ENCODE results near the gene DTX3.

Gene DTX3

GRCh38 chr12:57575771-57576612 lies 28.6 kb upstream of the DTX3 start:
- DNase-seq = no peak
- ChIA-PET CTCF (interaction anchor here (0.7 to 2.5 kb wide), 17 partner anchors 8 to 117 kb away, joined by 3 to 12 read pairs (median 4); no protein-coding TSS in a partner anchor), POLR2A (no interaction called here)
- 93% methylated on average over 12 of the region's 12 CpGs for WGBS (ENCODE audit: insufficient coverage)
- no peaks in the 10 kb centered on the region for H3K4me1 ChIP-seq (ENCODE audit: control extremely low read depth in 1 of 4, control insufficient read depth in 4 of 4, insufficient read depth in 4 of 4, low read length in 3 of 4)
- no peaks in the 10 kb centered on the region for H3K9me3 ChIP-seq (ENCODE audit: control extremely low read depth in 1 of 5, control insufficient read depth in 4 of 5, insufficient read depth in 2 of 5, low read depth in 1 of 5, low read length in 4 of 5)
- H3K27ac ChIP-seq (ENCODE audit: insufficient read depth in 1 of 2, low read depth in 1 of 2, low read length in 2 of 2, poor library complexity in 1 of 2, severe bottlenecking in 2 of 2) = no peak overlapping the region
- no peak overlapping the region for H3K4me3 ChIP-seq (ENCODE audit: control insufficient read depth in 1 of 7, extremely low read depth in 1 of 7, insufficient read depth in 4 of 7, low read depth in 2 of 7, low read length in 6 of 7)
- peaks cover 0 to 11% (median 0%) of the 10 kb centered on the region in 5 experiments for H3K27me3 ChIP-seq (replicated peaks in 2 of 5; ENCODE audit: control insufficient read depth in 4 of 5, insufficient read depth in 5 of 5, low read length in 4 of 5)
- H3K36me3 ChIP-seq (ENCODE audit: control insufficient read depth in 4 of 4, insufficient read depth in 4 of 4, low read length in 3 of 4) = peaks cover 0 to 24% (median 7%) of the 10 kb centered on the region in 4 experiments

- Histone ChIP-seq H3K27me3 (replicated peaks in 2 of 5; ENCODE audit: control insufficient read depth in 4 of 5, insufficient read depth in 5 of 5, low read length in 4 of 5) (peaks cover 0 to 11% (median 0%) of the 10 kb centered on the region in 5 experiments), H3K36me3 (ENCODE audit: control insufficient read depth in 4 of 4, insufficient read depth in 4 of 4, low read length in 3 of 4) (peaks cover 0 to 26% (median 7%) of the 10 kb centered on the region in 4 experiments), H3K27ac (ENCODE audit: insufficient read depth in 1 of 2, low read depth in 1 of 2, low read length in 2 of 2, poor library complexity in 1 of 2, severe bottlenecking in 2 of 2) (no peak overlapping the region), H3K4me1 (ENCODE audit: control extremely low read depth in 1 of 4, control insufficient read depth in 4 of 4, insufficient read depth in 4 of 4, low read length in 3 of 4) (no peaks in the 10 kb centered on the region), H3K4me3 (ENCODE audit: control insufficient read depth in 1 of 7, extremely low read depth in 1 of 7, insufficient read depth in 4 of 7, low read depth in 2 of 7, low read length in 6 of 7) (no peak overlapping the region), H3K9me3 (ENCODE audit: control extremely low read depth in 1 of 5, control insufficient read depth in 4 of 5, insufficient read depth in 2 of 5, low read depth in 1 of 5, low read length in 4 of 5) (no peaks in the 10 kb centered on the region)
- WGBS (ENCODE audit: insufficient coverage) = 98% methylated on average over 7 of the region's 9 CpGs
- CTCF ChIA-PET = interaction anchor here (1.1 to 2.5 kb wide), 6 partner anchors 9 to 118 kb away, joined by 4 to 12 read pairs (median 4); no protein-coding TSS in a partner anchor
- no peak for DNase-seq
- POLR2A ChIA-PET = interaction anchor here (0.6 kb wide), 1 partner anchor 172 kb away, joined by 3 read pairs; no protein-coding TSS in a partner anchor
Observed at GRCh38 chr12:57576613-57577160, 27.9 kb upstream of the DTX3 start.

GRCh38 chr12:57577981-57578758 lies 26.5 kb upstream of the DTX3 start:
- no peak for DNase-seq
- Histone ChIP-seq H3K9me3 (ENCODE audit: control extremely low read depth in 1 of 5, control insufficient read depth in 4 of 5, insufficient read depth in 2 of 5, low read depth in 1 of 5, low read length in 4 of 5) (no peaks in the 10 kb centered on the region), H3K27me3 (replicated peaks in 2 of 5; ENCODE audit: control insufficient read depth in 4 of 5, insufficient read depth in 5 of 5, low read length in 4 of 5) (peaks cover 0 to 13% (median 0%) of the 10 kb centered on the region in 5 experiments), H3K27ac (ENCODE audit: insufficient read depth in 1 of 2, low read depth in 1 of 2, low read length in 2 of 2, poor library complexity in 1 of 2, severe bottlenecking in 2 of 2) (no peak overlapping the region), H3K4me1 (ENCODE audit: control extremely low read depth in 1 of 4, control insufficient read depth in 4 of 4, insufficient read depth in 4 of 4, low read length in 3 of 4) (no peaks in the 10 kb centered on the region), H3K36me3 (ENCODE audit: control insufficient read depth in 4 of 4, insufficient read depth in 4 of 4, low read length in 3 of 4) (peaks cover 0 to 18% (median 7%) of the 10 kb centered on the region in 4 experiments), H3K4me3 (ENCODE audit: control insufficient read depth in 1 of 7, extremely low read depth in 1 of 7, insufficient read depth in 4 of 7, low read depth in 2 of 7, low read length in 6 of 7) (no peak overlapping the region)
- POLR2A ChIA-PET = interaction anchor here (0.6 kb wide), 1 partner anchor 25 kb away, joined by 6 read pairs; no protein-coding TSS in a partner anchor
- WGBS (ENCODE audit: insufficient coverage) = 95% methylated on average over 10 of the region's 12 CpGs
- CTCF ChIA-PET = interaction anchor here (1.0 kb wide), 1 partner anchor 43 kb away, joined by 3 read pairs; no protein-coding TSS in a partner anchor

GRCh38 chr12:57579011-57579410 lies 25.6 kb upstream of the DTX3 start:
- POLR2A ChIA-PET = no interaction called here
- CTCF ChIA-PET = interaction anchor here (1.0 to 7.7 kb wide), 2 partner anchors 13 to 44 kb away, joined by 4 to 121 read pairs; no protein-coding TSS in a partner anchor
- no peaks in the 10 kb centered on the region for H3K4me1 ChIP-seq (ENCODE audit: control extremely low read depth in 1 of 4, control insufficient read depth in 4 of 4, insufficient read depth in 4 of 4, low read length in 3 of 4)
- H3K27ac ChIP-seq (ENCODE audit: insufficient read depth in 1 of 2, low read depth in 1 of 2, low read length in 2 of 2, poor library complexity in 1 of 2, severe bottlenecking in 2 of 2) = no peak overlapping the region
- DNase-seq = no peak
- 89% methylated on average over 2 of the region's 2 CpGs for WGBS (ENCODE audit: insufficient coverage)
- H3K36me3 ChIP-seq (ENCODE audit: control insufficient read depth in 4 of 4, insufficient read depth in 4 of 4, low read length in 3 of 4) = peaks cover 0 to 18% (median 7%) of the 10 kb centered on the region in 4 experiments
- H3K4me3 ChIP-seq (ENCODE audit: control insufficient read depth in 1 of 7, extremely low read depth in 1 of 7, insufficient read depth in 4 of 7, low read depth in 2 of 7, low read length in 6 of 7) = no peak overlapping the region
- H3K9me3 ChIP-seq (ENCODE audit: control extremely low read depth in 1 of 5, control insufficient read depth in 4 of 5, insufficient read depth in 2 of 5, low read depth in 1 of 5, low read length in 4 of 5) = no peaks in the 10 kb centered on the region
- peaks cover 0 to 17% (median 0%) of the 10 kb centered on the region in 5 experiments for H3K27me3 ChIP-seq (replicated peaks in 2 of 5; ENCODE audit: control insufficient read depth in 4 of 5, insufficient read depth in 5 of 5, low read length in 4 of 5)

GRCh38 chr12:57579677-57580465 lies 24.8 kb upstream of the DTX3 start:
- Histone ChIP-seq H3K4me3 (ENCODE audit: control insufficient read depth in 1 of 7, extremely low read depth in 1 of 7, insufficient read depth in 4 of 7, low read depth in 2 of 7, low read length in 6 of 7) (no peak overlapping the region), H3K27me3 (replicated peaks in 2 of 5; ENCODE audit: control insufficient read depth in 4 of 5, insufficient read depth in 5 of 5, low read length in 4 of 5) (peaks cover 0 to 23% (median 0%) of the 10 kb centered on the region in 5 experiments), H3K36me3 (ENCODE audit: control insufficient read depth in 4 of 4, insufficient read depth in 4 of 4, low read length in 3 of 4) (peaks cover 0 to 18% (median 7%) of the 10 kb centered on the region in 4 experiments), H3K4me1 (ENCODE audit: control extremely low read depth in 1 of 4, control insufficient read depth in 4 of 4, insufficient read depth in 4 of 4, low read length in 3 of 4) (no peaks in the 10 kb centered on the region), H3K9me3 (ENCODE audit: control extremely low read depth in 1 of 5, control insufficient read depth in 4 of 5, insufficient read depth in 2 of 5, low read depth in 1 of 5, low read length in 4 of 5) (no peaks in the 10 kb centered on the region), H3K27ac (ENCODE audit: insufficient read depth in 1 of 2, low read depth in 1 of 2, low read length in 2 of 2, poor library complexity in 1 of 2, severe bottlenecking in 2 of 2) (no peak overlapping the region)
- ChIA-PET POLR2A (no interaction called here), CTCF (interaction anchor here (0.6 to 7.7 kb wide), 9 partner anchors 10 to 62 kb away, joined by 3 to 121 read pairs (median 4); no protein-coding TSS in a partner anchor)
- no peak for DNase-seq
- 98% methylated on average over 4 of the region's 8 CpGs for WGBS (ENCODE audit: insufficient coverage)

GRCh38 chr12:57580466-57580795 lies 24.2 kb upstream of the DTX3 start:
- WGBS (ENCODE audit: insufficient coverage) = 90% methylated on average over 2 of the region's 4 CpGs
- POLR2A ChIA-PET = no interaction called here
- CTCF ChIA-PET = interaction anchor here (0.9 to 7.7 kb wide), 12 partner anchors 10 to 146 kb away, joined by 3 to 121 read pairs (median 4); no protein-coding TSS in a partner anchor
- Histone ChIP-seq H3K9me3 (ENCODE audit: control extremely low read depth in 1 of 5, control insufficient read depth in 4 of 5, insufficient read depth in 2 of 5, low read depth in 1 of 5, low read length in 4 of 5) (no peaks in the 10 kb centered on the region), H3K27me3 (replicated peaks in 2 of 5; ENCODE audit: control insufficient read depth in 4 of 5, insufficient read depth in 5 of 5, low read length in 4 of 5) (peaks cover 0 to 26% (median 0%) of the 10 kb centered on the region in 5 experiments), H3K4me3 (ENCODE audit: control insufficient read depth in 1 of 7, extremely low read depth in 1 of 7, insufficient read depth in 4 of 7, low read depth in 2 of 7, low read length in 6 of 7) (no peak overlapping the region), H3K4me1 (ENCODE audit: control extremely low read depth in 1 of 4, control insufficient read depth in 4 of 4, insufficient read depth in 4 of 4, low read length in 3 of 4) (no peaks in the 10 kb centered on the region), H3K36me3 (ENCODE audit: control insufficient read depth in 4 of 4, insufficient read depth in 4 of 4, low read length in 3 of 4) (peaks cover 0 to 17% (median 4%) of the 10 kb centered on the region in 4 experiments), H3K27ac (ENCODE audit: insufficient read depth in 1 of 2, low read depth in 1 of 2, low read length in 2 of 2, poor library complexity in 1 of 2, severe bottlenecking in 2 of 2) (no peak overlapping the region)
- no peak for DNase-seq
